HG03432 (cell line): ENCODE data around the gene GSTA3.
"Not testable (repeated sequence)": the region's sequence is repeated elsewhere in the genome, so short reads cannot be mapped to it uniquely, and the experiment has no call there.

Source experiments
- ATAC-seq: cut with Tn5 transposase; IDR thresholded peaks from one replicate; pipeline ENCODE4 v1.9.1; 2021; ENCODE audit warnings: mild to moderate bottlenecking, moderate library complexity; ENCODE audit not compliant: unreplicated experiment

Gene GSTA3

DNA sequence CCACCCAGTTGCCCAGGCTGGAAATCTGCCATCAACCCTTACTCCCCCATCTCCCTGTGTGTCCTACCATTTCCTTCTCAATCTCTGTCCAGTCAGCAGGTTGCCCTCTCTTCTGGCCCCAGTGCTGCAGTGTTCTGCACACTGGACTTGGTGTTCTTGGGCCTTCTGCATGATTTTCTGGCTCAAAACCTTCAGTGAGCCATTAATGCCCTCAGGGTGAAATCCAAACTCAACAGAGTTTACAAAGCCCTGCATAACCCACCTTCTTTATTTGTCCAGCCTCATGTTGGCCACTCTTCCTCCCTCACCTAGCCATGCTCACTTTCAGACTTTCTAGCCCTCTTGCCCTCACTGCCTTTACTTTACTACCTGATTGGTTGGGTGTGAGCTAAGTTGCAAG, 5.0 kb upstream of the GSTA3 start:
- no peak for ATAC-seq

DNA sequence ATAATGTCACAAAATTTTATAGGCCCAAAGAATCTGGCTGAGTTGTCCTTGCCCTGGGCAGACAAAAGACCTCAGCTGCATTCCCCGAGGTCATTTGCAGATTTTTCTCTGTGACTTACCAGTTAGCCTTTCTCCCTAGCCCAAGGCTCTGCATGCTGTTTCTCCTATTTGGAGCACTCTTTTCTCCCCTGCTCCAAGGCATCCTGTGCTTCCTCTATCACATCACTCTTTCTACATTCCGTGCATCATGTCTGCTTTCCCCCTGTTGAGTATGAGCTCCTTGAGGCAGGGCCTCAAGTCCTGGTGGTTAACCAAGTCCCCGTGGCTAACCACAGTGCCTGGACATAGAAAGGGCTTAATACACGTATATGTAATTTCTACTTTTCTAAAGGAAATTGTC, 593 bp upstream of the GSTA3 start:
- ATAC-seq = no peak

DNA sequence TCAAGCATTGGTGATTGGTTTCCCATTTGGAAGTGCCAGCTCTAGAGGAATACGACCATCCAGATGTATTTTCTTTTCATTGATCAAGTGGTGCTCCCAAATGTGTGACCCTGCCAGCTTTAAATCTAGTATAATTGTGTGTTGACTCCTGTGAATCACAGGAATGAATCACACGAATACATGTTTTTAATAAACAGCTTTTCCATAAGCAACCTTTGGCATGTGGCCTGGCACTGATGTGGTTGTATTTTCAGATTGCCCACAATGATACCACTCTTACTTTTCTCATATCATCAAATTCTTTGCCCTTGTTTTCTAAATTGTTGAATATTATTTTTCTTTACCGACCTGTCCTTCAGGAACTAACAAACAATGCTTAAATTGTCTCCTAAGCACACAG, 367 bp downstream of the GSTA3 start:
- ATAC-seq = no peak

DNA sequence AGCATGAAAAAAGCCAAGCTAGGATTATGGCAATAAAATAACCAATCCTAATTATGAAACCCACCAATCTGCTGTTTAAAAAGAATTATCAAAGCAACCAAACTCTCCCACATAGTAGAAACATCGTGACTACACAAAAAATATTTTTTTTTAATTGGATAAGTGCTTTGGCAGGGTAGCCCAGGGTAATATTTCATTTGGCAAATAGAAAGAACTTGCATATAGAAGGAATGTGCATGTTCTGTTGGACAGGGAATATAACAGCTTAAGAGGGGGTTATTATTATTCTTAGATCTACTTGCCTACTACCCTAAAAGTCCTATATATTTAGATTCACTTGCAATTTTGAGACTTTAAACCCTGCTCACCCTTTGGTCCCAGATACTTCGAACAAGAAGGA, 972 bp downstream of the GSTA3 start:
- no peak for ATAC-seq

DNA sequence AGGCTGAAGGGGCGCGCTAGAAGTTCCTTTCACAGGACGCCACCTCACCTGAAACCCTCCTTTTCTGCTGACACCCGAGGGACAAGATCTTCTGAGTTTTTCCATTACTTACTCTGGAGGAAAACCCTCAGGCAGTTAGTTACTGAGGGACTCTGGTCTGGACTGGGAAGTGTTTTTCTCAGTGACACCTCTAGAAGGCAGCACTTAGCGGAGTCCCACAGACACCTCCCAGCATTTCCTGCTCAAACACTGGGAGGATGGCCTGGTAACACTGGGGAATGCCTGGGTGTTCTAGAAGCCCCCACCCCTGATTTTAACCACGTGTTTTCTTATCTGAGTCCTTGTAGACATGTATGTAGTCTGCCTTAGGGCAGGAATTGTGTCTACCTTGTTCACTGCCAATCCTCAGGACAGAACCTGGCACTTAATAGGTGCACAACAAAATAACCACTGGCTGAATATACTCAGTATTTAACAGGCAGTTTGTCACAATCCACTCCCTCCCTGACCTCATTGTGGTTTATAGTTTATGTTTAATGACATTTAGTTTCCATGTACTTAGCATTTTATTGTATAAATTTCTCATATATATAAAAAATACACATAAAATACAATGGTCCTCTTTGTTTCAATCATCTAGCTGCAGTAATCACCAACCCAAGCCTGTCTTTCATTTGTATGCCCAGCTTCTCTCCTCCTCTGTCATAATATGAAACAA, 4.8 kb downstream of the GSTA3 start:
- ATAC-seq = no peak

DNA sequence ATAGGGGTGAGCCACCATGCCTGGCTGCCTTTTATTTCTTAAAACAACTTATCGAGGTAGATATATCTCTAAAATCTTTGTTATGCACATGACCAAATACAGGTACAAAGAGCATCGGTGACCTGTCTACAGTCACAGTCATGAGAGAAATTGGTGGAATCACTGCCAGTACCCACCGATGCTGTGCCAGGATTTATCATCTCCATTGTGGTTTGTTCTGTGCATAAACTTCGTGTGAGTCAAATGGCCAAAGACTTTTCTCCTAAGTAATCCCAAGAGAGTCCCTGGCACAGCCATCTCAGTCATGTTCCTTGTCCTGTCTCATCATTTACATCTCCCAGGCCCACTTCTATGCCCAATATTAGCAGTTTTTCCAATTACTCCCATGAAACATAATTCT, 9.0 kb downstream of the GSTA3 start:
- ATAC-seq = no peak

DNA sequence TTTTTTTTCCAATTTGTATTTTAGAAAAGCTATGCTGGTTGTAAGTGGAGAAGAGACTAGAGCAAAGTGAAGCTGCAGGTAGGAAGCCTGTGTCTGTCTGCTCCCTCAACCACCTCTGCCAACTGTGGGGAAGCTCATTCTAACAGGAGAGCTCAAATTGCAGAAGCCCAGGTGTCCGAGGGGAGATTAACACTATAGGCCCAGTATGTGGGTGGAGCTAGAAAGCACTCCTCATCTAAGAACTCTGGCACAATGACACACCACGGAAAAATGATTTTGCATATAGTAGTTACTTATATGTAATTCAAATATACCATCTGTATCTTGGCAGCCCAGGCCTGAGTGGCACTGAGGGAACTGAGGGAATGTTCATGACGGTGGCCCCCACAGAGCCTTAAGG, 13.7 kb downstream of the GSTA3 start:
- not testable (repeated sequence) for ATAC-seq

DNA sequence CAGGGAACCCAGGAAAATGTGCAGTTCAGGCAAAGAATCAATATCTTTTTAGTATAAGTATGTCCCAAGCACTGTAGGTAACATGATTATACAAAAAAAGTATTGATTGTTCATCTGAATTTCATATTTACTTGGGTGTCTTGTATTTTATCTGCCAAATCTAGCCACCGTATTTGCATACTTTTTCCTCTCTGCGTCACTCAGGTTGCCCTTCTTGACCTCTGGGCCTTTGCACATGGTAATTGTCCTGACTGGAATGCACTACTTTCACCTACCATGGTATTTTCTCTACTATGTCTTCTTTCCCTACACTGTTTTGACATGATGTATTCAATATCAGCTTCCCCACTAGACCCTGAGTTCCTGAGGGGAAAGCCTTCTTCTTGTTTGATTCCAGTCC, 15.2 kb downstream of the GSTA3 start:
- no peak for ATAC-seq

DNA sequence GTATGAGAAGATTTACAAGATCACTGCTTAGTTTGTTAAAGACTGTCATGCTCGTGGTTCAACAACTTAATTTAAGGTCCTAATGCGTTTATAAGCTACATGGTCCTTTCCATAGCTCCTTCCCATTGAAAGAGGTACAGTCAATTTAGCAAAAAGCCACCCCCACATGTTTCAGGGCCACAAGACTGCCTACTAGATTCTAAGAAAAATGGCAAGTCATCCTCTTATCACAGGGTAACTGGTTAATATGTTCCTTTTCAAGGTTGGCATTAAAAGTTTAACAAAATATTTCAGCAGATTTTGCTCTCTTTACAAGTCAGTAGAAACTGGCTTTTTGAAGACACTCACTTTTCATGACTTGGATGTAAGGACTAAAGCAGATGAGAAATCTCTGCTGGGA, 15.7 kb downstream of the GSTA3 start:
- no peak for ATAC-seq

DNA sequence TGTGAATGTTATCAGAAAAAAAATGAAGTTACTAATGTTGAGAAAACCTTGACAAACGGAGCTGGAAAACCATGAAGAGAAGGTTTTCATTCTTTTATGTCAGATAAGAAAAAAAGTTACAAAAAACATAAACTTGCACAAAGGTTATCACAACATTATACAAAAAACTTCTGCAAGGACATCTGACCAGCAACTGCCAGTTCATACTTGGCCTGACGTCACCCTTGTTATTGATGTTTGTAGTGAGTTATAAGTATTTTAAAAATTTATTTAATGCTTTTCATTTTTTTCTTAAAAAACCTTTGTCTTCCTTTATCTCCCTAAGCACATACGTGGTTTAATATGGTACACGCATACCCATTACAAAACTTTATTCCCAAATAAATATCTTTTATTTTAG, 16.3 kb downstream of the GSTA3 start:
- no peak for ATAC-seq

DNA sequence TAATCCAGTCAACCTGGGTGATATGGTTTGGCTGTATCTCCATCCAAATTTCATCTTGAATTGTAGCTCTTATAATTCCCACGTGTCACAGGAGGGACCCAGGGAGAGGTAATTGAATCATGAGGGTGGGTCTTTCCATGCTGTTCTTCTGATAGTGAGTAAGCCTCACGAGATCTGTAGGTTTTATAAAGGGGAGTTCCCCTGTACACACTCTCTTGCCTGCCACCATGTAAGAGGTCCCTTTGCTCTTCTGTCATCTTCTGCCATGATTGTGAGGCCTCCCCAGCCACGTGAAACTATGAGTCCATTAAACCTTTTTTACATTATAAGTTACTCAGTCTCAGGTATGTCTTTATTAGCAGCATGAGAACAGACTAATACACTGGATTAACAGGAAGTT, 19.5 kb downstream of the GSTA3 start:
- no peak for ATAC-seq

DNA sequence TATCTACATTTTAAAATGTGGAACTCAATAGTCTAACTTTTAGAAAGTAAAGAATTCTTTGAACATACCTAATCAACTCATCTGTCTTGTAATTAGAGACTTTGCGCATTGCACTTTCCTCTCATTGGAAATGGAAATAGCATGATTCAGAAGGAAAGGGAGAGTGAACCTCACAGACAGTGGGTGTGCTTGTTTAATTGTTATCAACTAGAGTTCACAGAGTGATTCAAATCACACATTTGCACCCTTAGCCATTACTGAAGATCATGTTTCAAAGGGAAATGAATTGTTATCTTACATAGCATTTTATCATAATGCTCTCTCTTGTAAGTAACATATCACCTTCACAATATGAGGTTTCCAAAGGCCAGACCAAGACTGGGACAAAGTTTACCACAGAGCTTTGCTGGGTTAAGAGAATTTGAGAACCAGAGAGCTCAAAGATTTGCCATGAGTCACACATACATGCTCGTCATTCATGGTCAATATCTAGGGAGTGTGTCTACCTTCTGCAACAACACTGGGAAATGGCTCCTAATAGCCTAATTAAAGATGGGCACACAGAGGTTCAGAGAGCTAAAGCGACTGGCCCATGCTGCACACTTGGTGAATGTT, 21.5 kb downstream of the GSTA3 start:
- ATAC-seq = no peak

DNA sequence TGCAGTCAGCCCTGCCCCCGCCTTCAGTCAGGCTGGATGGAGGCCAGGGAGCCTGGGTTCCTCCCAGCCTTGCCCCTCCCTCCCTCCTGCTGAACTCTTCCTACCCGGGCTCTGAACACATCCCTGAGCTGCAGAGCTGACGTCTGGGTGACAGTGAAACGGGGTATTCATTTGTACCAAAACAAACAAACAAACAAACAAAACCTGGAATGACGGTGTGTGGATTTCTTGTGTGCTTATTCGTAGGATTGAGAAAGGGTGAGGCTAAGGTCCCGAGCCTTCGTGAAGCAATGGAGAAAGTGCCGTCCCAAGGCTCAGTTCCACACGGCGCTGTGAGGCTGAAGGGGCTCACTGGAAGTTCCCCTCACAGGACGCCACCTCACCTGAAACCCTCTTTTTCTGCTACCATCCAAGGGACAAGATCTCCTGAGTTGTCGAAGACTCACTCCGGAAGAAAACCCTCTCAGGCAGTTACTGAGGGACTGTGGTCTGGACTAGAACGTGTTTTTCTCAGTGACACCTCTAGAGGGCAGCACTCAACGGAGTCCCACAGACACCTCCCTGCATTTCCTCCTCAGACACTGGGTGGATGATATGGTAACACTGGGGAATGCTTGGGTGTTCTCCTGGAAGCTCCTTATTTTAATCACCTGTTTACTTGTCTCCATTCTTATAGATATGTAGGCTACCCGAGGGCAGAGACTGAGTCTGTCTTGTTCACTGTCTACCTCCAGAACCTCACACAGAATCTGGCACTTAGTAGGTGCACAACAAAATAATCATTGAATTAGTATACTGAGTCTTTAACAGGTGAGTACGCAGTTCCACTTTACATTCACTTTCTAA, 27.3 kb downstream of the GSTA3 start:
- peak; percentile 100 for ATAC-seq

DNA sequence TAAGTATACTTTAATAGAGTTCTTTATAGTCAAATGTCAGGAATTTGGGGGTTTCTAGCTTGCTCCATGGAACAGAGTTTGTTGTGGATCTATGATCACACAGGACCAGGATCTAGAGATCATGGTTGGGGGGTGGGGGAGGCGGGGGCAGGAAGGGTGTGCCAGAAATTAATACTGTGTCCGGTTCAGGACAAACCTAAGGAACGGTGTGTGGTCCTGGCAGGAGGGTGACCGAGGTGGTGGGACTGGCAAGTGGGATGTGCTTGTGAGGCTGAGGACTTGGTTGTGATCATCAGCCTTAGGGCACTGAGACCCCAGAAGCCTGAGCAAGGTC, 27.9 kb downstream of the GSTA3 start:
- ATAC-seq = no peak

DNA sequence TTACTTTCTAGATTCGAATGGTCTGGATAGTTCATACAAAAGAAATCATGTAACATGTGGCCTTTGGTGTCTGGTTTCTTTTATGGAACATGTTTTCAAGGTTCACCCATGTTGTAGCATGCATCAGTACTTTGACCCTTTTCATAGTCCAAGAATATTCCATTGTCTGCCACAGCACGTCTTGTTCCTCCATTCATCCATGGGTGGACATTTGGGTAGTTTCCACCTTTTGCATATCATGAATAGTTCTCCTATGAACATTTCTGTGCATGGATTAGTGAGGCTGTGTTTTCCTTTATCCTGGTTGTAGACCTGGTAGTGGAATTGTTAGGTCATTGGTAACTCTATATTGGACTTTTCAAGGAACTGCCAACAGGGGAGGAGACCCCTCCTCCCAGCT, 31.7 kb downstream of the GSTA3 start:
- ATAC-seq = no peak

DNA sequence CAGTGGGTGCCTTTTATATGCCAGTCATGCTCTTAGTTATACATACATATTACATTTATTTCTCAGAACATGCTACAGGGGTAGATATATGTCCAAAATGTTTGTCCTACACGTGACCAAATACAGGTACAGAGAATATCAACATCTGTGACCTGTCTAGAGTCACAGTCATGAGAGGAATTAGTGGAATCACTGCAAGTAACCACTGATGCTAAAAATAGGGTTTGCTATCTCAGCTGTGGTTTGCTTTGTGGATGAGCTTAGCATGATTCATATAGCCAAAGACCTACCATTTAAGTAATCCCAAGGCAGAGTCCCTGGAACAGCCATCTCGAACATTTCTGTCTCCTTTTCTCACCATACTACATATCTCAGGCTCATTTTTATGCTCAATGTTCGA, 32.3 kb downstream of the GSTA3 start:
- no peak for ATAC-seq

DNA sequence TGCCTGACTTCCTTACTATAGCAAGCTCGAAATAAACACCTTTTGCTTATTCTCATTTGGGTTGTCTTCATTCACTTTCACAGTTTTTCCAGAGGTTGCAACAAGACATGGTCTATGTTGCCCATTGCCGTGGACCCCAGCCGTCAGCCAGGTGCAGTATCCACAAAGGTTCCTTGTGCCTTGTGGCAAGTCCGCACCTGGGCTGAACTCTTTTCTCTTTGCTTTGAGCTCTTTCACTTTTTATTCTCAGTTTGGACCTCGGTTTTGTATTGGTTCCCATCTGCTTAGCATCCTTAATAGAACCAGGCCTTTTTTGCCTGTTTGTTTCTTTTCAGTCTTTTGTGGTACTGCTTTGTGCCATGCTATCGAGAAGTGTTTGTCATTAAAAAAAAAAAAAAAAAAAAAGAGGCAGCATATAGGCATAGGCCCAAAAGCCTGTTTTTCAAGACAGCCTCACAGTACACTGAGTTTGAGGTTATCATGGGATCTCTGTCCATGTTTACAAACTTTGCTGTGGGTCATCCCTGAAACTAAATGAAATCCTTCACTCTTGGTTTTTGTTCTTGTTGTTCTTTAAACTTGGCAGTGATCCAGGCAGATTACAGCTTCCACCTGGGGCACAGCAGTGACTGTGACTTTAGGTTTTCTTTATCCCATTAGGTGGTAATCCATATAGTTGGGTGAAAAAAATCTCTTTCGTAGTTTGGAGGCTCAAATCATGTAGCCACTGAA, 33.3 kb downstream of the GSTA3 start:
- ATAC-seq = no peak

DNA sequence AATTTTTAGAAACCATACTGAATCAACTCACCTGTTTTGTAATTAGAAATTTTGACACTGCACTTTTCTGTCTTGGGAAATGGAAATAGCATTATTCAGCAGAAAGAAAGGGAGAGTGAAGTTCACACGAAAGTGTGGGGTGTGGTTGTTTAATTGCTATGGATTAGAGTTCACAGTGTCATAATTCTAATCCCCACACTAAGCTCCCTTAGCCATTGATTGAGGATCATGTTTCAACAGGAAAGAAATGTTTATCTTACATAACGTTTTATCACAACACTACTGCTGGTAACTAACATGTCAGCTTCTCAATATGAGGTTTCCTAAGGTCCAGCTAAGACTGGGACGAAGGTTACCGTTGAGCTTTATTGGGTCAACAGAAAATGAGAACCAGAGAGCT, 37.5 kb downstream of the GSTA3 start:
- ATAC-seq = no peak

DNA sequence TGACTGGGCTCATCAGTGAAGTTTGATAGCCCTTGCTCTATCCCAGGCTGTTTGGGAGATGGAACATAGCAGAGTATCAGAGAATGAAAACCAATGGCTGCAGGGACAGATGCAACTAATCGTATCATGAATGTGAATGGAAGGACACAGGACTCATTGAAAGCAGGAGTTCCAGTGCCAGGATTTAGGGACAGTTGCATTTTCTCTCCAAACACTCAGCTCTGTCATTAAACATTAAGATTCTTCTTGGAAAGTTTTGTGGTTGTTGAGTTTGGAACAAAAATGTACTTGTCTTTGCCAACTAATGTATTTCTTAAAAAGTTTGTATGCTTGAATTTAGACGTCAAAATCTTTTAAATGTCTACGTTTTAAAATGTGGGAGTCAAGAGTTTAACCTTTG, 37.9 kb downstream of the GSTA3 start:
- ATAC-seq = no peak

DNA sequence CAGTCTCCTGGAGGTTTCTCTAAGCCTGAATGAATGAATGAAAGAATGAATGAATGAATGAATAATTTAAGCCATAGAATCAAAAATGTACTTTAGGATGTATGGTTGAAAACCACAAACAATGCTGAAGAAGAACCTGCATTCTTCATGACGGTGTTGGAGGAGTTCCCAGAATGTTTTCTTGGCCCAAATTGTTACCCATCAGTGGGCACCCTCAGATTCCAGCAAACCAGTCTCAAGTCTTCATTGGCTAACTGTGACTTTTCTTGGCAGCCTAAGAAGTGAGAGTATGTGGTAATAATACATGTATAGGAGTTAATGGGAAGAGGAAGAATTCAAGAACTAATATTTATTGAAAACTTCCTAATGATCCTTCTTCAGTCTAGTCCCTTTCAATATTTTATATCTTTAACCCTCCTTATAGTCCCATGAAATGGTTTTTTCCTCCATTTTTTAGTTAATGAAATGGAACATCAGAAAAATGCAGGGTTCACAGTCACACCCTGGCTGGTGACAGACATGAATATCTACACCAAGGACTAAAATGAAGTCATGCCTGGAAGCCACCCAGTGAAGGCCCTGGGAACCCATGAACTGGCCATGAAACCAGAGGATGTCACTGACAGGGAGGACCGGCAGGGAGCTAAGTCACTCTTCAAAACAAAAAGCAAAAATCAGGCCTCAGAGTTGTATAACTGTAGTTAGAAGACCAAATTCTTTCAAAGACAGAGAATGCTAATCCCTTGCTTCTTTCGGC, 39.0 kb downstream of the GSTA3 start:
- ATAC-seq = not testable (repeated sequence)

DNA sequence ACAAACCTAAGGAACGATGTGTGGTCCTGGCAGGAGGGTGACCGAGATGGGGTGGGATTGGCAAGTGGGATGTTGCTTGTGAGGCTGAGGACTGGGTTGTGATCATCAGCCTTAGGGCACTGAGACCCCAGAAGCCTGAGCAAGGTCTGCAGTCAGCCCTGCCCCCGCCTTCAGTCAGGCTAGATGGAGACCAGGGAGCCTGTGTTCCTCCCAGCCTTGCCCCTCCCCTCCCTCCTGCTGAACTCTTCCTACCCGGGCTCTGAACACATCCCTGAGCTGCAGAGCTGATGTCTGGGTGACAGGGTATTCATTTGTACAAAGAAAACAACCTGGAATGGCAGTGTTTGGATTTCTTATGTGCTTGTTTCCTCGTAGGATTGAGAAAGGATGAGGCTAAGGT, 40.6 kb downstream of the GSTA3 start:
- ATAC-seq = not testable (repeated sequence)
